Activated T-cell treated with anti-CD3 and anti-CD28 coated beads, Interleukin-2, amount 50 U/mL, for 1 hour (primary cell): ENCODE data around the gene ABLIM1.

ENCODE experiments used
- DNase-seq: peaks from one replicate; pipeline ENCODE4 v3.0.0-alpha.2; 2020

Gene ABLIM1

DNA sequence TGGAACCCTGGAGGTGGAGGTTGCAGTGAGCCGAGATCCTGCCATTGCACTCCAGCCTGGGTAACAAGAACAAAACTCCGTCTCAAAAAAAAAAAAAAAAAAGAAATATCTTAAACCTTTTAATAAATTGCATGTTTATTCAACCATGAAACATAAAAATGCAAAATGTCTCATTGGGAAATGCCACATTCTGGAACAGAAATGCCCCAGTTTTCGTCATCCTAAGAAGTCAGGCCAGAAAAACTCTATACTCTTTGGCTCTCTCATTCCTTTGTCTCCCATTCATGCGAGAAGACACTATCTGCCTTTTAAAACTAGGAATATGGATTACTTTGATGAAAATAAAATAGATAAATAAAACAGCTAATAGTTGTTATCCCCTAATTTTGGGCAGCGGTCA, 21.5 kb upstream of the ABLIM1 start:
- DNase-seq = no peak

DNA sequence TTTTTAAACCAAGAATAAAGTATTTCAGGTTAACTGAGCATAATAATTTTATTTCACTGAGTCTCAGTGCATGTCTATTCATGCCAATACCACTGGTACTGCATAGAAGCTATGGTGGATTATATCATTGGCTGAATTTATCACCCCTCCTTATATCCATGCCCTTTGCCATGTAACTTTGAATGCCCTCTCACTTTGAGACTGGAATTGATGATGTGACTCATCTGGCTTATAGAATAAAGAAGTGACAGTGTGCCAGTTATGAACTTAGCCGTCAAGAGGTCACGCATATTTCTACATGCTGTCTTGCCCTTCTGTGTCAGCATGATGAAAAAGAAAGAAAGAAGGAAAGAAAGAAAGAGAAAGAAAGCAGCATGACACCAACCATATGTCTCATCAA, 20.7 kb upstream of the ABLIM1 start:
- DNase-seq = no peak

DNA sequence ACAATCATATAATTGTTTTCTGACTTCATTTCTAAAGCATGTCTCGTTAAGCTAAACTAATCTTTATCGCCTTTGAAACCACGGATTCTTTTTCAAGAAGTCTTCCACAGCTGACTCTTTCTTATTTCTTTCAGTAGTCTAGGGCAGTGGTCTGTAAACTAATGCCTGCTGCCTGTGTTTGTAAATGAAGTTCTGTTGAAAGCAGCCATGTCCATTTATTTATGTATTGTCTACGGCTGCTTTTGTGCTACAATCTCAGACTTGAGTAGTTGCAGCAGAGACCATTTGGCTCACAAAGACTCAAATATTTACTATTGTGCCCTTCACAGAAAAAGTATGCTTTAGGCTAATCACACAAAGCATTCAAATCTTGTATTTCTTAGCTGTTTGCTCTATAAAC, 20.3 kb upstream of the ABLIM1 start:
- DNase-seq = no peak

DNA sequence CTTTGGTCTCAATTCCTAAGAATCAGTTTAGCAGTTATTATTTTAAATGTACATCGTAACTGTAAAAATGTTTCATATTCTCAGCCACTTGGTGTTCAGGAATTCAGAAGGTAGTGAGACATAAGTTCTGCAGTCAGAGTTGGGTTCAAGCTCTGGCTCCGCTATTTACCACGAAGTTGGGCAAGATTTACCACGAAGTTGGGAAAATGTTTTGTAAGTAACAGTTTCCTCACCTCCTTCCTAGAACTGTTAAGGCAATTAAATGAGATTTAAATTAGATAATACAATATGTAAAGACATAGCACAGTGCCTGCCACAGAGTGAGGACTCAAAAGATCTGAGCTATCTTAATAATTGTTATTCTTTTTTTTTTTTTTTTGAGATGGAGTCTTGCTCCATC, 16.3 kb upstream of the ABLIM1 start:
- DNase-seq = no peak

DNA sequence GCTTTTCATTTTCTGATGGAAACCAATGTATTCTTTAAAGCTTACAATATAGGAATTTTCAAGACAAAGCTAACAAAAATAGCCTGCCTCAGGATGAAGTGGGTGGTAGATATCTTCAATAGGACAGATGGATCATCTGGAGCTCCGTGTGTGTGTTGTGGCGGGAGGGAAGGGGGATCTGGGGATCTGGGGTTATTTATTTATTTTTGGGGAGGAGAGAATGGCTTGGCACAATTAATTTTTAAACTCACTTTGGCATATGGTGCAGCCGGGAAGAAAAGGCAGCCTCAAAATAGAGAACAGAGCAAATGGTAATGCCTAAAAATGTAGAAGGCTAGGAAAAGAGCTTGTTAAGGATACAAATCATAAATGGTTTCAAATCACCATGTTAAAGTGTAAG, 11.6 kb upstream of the ABLIM1 start:
- no peak for DNase-seq

DNA sequence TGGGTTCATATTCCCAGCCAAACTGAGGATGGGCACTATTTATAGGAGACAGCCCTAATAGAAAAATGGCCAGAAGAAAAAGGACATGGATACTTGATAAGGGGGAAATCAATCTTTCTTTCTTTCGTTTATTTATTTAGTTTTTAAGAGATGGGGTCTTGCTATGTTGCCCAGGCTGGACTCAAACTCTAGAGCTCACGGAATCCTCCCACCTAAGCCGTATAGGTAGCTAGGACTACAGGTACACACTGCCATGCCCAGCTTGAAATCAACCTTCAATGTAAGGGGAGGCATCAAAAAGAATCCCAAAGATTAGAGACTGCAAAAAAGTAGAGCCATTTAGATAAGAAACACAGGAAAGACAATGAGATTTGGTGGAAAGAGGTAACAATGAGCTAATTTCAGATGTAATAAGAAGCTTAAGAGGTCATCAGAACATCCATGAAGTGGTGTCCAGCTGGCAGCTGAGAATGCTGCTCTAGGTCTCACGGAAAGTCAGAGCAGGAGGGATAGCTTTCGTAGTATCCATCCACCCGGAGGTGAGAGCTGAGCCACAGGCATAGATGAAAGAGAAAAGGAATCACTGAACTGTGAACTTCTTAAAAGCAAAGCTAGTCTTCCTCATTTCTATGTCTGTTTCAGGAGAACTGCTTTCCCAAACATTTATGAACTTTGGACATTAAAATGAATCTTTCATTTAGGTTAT, 10.5 kb upstream of the ABLIM1 start:
- no peak for DNase-seq

DNA sequence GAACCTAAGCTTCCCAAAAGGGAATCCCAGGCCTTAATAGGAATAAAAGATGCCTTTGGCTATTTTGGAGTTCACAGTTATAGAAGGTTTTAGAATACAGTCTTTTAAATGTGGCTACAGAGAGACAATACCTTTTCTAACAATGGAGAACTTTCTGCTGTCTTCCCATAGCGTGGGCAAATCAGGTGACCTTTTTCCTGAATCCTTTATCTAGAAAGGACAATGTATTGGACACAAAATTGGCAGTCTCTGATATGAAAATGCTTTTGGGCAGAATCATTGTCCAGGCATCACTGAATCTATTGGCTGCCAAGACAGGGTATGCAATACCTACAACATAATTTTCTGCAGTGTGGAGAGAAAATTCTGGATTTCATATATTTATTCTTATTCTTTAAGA, 7.8 kb upstream of the ABLIM1 start:
- DNase-seq = no peak

DNA sequence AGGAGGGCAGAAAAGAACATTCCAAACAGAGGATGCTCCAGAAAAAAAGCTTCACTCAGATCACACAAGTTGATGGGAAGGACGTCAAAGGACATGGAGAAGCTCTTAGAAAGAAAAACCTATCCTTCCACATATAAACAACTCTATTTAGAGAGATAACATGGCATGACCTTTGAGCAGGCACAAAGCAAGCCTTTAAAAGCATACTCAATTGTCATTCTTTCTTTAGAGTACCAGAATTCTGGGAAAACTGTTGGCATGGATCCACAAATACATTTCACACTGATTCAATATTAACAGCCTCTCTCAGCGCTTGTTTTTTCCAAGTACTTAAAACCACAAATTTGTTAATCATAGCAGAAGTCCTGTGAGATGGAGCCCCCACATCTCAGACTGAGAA, 7.3 kb upstream of the ABLIM1 start:
- no peak for DNase-seq

DNA sequence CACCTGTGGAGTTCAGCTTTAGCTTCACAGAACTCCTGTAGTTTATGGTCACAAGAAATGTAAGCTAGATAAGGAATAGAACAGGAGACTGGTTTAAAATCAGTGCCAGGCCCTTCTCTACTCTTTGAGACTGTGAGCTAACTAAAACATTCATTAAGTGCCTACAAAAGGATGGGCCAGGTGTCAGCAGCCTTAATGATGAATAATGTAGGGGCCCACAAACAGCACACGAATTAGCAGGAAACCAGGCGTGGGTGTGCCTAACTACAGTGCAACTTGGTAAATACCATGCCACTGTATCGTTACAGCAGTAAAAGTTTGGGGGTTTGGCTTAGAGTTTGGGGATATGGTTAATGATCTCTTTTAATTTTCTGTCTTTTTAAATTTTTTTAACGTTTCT, 6.1 kb upstream of the ABLIM1 start:
- no peak for DNase-seq

DNA sequence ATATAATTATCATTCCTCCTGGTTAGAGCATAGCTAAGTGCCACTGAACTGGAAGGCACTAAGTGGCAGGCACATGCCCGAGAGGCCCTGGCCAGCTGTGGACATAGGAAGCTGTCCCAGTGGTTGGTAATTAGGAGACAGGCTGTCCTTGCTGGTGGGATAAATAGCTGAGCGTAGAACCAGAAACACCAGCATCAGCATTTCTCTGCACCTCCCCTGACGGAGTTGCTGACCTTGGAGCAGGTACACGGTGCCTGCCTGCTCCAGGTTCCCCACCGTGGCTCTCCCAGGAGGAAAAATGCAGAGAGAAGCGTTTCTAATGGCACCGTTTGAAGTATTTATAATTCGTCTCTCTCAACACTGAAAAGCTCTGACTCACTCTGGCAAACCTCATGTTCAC, 5.6 kb upstream of the ABLIM1 start:
- no peak for DNase-seq

DNA sequence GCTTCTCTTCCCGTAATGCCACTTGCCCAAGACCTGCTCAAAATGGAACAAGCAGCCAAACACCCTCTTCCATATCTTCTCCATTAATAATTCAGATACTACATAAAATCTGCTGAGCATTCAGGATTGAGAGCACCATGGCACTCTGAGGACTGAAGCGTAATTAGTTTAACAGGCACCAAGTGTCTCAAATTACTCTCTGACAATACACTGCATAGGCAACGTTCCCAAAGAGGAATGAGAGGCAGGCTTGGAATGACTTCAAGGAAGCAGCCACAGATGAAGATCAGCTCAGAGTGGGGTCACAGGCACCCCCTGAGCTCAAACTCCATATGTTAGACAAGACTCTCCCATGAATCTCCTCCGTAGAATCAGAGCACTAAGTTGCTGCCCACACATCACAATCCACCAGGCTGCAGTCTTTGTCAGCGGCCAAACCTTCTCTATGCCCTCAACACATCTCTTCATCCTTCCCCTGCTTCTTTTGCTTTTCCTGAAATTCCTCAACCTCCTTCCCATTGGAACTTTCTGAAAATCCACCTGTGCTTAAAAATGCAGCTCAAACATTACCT, 4.7 kb upstream of the ABLIM1 start:
- DNase-seq = no peak

DNA sequence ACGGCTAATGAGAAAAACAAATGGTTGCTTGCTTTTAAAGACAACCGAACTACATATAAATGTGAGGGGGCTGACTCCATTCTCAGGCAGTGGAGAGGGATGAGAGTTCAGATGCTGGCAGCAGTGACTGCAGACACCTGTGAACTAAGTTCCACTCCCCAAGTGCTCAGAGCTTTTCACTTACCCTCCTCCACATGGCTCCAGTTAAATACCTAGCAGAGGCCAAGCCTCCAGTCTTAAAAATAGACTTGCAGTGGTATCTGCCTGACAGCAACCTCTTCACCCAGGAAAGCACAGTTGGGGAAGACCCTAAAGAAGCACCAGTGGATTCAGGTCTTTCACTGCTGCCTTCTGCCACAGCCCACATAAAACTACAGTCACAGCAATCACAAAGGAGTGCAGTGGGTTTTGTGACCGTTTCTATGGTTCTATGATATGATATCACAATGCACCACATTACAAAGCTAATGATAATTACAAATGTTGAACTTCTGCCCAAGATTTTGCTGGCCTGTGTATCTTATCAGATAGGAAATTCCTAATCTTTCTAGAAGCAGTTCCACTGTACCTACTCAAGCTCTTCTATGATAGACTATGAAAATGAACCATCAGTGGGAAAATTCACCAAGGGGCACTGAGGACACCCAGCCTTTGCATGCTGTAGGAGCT, 3.3 kb upstream of the ABLIM1 start:
- no peak for DNase-seq

DNA sequence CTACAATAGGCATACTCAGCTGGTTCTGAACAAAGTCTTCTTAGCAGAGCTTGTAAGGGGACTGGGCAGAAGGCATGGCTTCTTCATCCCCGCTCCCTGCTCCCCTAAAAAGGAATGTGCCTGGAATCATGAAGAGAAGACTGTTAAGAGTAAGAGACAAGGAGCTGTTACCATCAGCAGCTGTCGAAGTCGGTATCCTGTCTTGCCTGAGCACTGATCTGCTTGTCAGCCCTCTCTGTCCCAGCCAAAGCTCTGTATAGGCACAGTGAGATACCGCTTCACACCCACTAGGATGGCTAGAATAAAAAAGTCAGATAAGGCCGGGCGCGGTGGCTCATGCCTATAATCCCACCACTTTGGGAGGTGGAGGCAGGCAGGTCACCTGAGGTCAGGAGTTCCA, 2.4 kb downstream of the ABLIM1 start:
- no peak for DNase-seq

DNA sequence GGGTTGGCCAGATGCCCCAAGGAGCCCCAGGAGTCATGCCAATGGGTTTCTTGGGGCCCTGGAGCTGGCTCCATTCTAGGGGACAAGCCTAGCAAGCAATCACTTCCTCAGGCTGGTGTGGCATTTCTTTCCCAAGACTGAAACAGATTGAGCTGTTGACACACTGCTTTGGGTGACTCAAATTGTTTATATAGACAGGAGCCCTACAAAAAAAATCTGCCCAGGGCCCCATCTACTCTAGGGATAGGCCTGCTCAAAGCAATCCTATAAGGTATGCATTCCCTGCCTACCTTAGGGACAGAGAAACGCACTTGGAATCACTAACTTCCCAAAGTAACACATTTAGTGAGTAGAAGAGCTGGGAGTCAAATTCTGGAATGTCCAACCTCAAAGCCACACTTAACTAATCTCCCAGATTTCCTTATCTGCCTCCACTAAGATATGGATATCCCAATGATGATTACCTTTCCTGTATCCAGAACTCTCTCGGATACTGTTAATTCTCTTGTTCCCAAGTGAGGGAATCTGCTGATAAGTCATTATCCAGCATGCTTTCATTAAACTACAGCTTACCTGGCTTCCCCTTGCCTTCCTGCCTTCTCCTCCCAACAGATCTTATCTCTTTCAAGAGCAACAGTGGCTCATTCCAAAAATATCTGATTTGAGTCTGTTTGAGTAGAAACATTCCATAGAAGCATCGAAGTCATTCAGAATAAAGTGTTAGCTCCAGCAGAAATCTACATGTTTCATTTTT, 3.1 kb downstream of the ABLIM1 start:
- no peak for DNase-seq

DNA sequence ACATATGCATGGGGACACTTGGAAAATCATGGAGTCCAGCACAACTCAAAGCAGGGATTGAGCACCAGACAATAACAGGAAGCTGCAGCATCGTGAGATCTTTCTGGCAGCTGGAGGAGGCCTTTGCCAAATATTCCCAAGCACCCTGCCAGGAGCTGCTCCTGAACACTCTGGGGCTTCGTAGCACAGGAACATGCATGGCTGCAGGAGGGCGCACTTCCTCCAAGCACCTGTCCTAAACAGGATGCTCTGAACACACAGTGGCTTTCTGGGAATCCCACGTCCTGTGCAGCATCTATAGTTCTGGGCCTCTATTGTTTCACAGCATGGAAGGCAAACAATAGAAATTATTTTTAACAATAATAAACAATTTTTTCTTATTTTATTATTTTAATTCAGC, 4.1 kb downstream of the ABLIM1 start:
- no peak for DNase-seq

DNA sequence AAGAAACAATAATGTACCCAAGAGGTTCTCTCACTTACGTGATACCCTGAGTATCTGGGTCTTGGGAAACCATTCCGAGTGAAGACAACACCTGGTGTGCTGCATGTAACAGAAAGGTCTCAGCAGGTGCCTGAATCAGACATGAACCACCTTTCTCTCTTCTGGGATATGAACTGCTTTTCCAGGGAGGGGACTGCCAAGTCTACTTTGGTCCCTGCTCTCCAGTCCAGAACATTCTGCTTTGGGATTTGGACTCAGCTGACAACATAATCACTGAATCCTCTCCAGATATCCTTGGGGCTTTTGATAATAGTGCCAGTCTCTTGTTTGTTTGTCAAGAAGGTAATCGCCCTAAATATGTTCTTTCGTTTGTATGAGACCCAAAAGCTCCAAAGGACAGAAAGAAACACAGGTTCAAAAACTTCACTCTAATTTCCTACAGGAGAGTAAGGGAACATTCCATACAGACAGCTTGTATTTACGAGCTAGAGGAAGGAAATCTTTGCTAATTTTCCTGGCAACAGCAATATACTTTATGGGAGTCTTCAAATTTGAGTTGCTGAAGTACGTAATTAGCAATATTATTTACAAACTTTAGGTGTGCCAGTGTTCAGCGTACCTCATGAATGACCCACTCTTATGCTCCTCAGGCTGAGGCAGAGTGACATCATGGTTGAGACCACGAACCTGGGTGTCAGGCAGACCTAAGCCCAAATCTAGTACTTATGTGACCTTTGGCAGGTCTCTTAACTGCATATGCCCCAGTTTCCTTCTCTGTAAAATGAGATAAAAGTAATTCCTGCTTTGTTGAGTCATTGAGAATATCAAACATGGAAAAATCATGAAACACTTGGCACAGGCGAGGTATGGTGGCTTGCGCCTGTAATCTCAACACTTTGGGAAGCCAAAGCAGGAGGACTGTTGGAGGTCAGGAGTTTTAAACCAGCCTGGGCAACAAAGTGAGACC, 5.4 kb downstream of the ABLIM1 start:
- DNase-seq = no peak

DNA sequence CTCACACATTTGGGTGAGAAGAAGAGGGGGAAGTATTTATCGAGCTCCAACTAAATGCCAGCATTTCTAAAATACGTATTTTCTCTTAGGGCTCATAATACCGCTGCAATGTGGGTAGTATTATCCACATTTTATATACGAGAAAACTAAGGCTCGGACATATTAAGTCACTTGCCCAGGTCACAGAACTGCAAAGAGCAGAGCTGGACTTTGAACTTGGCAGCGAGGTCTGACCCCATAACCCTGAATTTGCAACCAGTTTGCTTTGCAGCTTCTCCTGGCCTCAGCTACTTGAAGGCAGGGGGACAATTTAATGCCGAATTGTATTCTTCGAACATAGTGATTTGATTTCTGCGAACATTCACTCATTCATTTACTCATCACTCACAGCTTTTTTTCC, 7.2 kb downstream of the ABLIM1 start:
- no peak for DNase-seq

DNA sequence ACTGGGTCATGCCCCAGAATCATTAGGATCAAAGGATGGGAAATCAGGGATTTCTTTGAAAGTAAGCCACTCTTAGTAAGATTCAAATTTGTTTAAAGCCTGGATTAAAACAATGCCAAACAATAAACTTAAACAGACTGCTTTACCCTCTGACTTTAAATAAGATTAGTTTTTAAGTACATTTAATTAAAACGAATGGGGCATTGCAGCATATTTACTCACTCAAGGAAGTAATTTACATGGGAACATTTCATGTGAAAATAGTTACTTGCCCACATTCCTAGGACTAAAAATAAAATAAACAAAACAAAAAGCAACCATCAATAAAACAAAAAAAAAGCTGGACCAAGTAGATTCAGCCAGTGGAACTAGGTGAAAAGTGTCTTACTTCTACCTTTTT, 7.8 kb downstream of the ABLIM1 start:
- DNase-seq = no peak

DNA sequence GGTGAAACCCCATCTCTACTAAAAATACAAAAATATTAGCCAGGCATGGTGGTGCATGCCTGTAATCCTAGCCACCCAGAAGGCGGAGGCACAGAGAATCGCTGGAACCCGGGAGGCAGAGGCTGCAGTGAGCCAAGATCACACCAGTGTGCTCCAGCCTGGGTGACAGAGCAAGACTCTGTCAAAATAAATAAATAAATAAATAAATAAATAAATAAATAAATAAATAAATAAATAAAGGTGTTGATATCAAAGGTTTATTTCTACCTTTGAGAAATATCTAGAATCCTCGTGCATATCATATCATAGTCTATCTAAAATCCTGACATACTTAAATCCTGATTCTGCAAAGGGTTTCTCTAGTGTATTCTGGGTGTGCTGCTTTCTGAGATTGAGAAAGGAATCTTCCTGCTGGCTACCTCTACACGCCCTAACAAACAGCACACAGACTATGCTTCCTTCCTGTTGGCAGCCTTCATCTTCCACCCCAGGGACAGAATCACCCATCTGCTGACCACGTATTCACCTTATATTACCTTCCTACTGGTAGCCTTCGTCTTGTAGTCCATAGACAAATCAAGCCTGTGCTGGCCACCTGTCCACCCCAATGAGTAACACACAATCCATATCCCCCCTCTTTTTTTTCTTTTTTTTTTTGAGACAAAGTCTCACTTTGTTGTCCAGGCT, 8.7 kb downstream of the ABLIM1 start:
- no peak for DNase-seq

DNA sequence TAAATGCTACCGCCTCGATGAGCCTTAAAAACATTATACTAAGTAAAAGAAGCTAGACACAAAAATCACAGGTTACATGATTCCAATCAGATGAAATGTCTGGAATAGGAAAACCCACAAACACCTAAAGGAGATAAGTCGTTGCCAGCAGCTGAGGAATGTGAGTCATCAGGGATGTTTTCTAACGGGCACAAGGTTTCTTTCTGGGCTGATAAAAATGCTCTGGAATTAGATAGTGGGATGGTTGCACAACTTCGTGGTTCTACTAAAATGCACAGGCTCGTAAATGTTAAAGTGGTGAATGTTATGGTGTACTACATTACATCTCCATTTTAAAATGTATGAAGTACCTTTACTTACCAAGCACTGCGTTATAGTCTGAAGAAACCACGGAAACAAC, 9.7 kb downstream of the ABLIM1 start:
- DNase-seq = no peak

DNA sequence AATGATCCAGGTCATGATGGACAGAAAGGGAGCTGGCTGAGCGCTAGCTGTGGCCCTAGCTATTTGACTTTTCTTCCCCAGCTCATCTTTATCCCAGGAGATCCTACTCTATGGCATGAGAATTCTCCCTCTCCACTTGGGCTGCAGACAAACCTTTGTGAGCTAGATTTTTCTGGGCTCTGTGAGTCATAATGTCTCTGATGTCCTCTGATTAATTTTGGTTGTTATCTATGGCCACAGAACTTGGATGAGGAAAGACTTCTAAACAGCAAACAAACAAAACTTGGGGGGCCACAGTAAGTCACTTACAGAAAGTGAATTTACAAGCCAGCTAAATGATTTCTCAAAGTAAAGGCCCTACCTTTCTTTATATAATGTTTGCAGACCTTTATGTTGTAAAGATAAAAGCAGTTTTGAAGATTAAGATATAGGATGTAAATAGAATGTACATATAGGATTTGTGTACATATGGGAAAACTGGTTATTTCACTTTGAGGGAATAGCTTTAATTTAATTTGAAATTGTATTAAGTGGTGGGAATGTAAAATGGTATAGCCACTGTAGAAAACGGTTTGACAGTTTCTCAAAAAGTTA, 10.4 kb downstream of the ABLIM1 start:
- DNase-seq = no peak

DNA sequence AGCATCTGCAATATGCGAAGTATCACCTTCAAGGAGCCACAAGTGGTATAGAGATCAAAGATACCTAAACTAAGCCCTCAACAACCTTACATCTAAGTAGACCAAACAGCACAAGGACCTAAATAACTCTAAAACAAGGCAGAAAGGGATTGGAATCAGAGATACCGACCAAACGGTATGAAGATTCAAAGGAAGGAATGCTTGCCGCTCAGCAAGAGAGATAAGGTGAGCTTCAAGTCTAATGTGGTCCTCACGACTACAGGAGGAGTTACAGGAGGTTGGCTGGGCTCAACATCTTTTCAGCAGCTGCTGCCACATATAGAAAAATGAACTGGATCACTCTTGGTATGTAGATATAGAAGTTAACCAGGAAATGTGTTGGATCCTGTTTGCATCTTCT, 11.6 kb downstream of the ABLIM1 start:
- no peak for DNase-seq
